Measurements from ENCODE around the gene TUBA8.
"Not testable (repeated sequence)": the region's sequence is repeated elsewhere in the genome, so short reads cannot be mapped to it uniquely, and the experiment has no call there.

Gene TUBA8

DNA sequence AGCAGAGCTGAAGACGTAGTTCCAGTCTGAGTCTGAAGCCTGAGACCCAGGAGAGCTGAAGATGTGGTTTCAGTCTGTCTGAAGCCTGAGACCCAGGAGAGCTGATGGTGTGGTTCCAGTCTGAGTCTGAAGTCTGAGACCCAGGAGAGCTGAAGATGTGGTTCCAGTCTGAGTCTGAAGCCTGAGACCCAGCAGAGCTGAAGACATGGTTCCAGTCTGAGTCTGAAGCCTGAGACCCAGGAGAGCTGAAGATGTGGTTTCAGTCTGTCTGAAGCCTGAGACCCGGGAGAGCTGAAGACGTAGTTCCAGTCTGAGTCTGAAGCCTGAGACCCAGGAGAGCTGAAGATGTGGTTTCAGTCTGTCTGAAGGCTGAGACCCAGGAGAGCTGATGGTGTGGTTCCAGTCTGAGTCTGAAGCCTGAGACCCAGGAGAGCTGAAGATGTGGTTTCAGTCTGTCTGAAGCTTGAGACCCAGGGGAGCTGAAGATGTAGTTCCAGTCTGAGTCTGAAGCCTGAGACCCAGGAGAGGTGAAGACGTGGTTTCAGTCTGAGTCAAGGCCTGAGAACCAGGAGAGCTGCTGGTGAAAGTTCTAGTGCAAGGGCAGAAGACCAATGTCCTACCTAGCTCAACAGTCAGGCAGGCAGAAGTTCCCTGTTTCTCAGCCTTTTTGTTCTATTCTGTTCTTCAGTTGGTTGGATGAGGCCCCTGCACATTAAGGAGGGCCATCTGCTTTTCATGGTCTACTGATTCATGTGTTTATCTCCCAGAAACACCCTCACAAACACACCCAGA lies 3.9 kb upstream of the TUBA8 start:
- DNase-seq (ENCODE audit: low read depth): peak; percentile 33

- no peak for DNase-seq (ENCODE audit: low read depth)
These were observed 2.4 kb upstream of the TUBA8 start for GRCh38 chr22:18108187-18108586.

- DNase-seq (ENCODE audit: low read depth): no peak
These were observed 1.0 kb upstream of the TUBA8 start for GRCh38 chr22:18109410-18110193.

DNA sequence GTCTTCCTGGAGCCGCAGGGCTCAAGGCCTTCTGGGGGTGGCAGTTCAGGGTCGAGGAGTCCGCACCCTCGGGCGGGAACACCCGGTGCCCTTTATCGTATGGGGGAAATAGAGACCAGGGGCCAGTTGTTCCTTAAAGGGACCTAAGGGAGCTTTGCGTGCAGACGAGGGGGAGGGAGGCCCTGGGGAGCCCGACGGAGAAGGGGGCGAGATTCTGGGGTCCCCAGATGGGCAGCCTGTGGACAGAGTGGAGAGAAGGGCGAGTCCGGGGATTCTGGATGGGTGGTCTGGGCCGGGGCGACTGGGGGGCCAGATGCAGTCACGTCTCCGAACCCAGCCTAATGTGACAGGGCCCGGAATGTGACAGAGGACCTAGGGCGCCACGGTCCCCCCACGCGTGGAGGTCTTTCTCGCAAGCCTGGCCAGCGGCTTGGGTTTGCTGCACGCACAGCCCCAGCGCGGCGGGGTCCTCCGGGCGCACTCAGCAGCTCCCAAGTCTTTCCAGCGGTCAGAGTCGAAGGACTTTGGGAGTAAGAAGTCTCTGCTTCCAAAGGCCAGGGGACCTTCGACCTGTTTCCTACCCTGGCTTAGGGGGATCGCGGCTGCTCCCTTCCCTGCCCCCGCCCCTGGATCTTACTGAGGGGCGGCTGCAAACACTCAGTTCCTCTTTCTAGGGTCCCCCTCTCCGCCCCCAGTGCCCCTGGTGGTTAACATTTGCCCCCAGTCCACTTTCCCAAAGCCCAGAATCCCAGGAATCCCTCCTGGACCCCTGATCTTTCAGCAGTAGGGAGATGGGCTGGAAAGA lies 547 bp downstream of the TUBA8 start:
- DNase-seq (ENCODE audit: low read depth): no peak

DNA sequence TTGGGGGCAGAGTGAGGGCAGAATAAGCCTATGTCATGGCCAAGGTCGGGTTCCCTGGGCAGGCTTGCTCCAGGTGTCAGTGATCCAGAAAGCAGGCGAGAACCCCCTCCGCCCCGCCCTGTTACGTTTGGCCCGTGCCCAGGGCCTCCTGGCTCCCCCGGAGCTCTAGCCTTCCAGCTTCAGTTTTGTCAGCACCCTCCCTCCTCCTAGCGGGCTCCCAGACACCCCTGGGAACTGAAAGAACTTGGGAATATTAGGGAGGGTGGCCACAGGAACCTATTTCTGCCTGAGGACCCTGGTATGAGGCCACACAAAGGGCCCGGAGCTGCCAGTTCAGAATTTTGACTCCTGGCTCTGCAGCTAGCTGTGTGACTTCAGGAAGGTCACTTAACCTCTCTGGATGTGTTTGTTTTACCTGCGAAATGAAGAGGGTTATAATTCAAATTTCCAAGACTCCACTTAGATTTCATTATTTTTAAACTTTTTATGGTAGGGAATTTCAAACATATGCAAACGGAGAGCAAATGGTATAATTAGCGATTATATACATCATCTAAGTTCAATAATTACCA lies 1.2 kb downstream of the TUBA8 start:
- no peak for DNase-seq (ENCODE audit: low read depth)

- DNase-seq (ENCODE audit: low read depth): no peak
These were observed 1.8 kb downstream of the TUBA8 start for GRCh38 chr22:18112440-18112839.

DNA sequence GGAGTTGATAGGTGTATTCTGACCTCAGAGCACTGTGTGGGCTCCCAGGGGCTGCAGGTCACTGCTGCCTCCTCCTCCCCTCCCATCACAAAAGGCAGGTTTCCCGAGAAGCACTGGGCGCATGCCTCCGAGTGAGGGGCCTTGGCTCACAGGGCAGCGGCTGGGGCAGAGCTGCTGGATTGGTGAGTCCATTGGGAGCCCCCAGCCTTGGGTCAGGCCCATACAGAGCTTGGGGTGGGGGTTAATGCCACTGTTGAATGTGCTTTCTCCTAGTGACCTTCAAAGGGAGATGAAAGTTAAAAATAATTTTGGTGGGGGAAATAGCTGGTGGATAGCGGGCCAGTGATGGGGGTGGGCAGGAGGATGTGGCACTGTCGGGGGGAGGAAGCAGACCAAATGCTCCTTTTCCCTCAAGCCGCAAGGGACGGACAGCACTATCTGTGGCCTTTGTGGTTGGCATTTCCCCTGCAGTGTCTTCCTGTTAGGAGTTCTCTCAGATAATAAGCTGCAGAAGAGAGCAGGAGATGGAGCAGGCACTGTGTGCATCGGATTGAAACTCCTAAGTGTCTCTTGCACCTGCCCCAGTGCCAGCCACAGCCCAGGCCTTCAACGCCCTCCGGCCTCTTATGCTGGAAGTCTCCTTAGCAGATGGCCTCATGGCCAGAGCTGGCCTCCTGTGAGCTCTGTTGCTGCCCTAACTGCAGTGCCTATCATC lies 3.2 kb downstream of the TUBA8 start:
- DNase-seq (ENCODE audit: low read depth): peak; percentile 86

GRCh38 chr22:18114495-18114894 lies 3.9 kb downstream of the TUBA8 start:
- no peak for DNase-seq (ENCODE audit: low read depth)

- DNase-seq (ENCODE audit: low read depth): no peak
These were observed 4.5 kb downstream of the TUBA8 start for GRCh38 chr22:18114976-18115652.

- DNase-seq (ENCODE audit: low read depth): no peak
These were observed 5.3 kb downstream of the TUBA8 start for GRCh38 chr22:18115906-18116371.

GRCh38 chr22:18116634-18117033 lies 6.0 kb downstream of the TUBA8 start:
- DNase-seq (ENCODE audit: low read depth): no peak

DNA sequence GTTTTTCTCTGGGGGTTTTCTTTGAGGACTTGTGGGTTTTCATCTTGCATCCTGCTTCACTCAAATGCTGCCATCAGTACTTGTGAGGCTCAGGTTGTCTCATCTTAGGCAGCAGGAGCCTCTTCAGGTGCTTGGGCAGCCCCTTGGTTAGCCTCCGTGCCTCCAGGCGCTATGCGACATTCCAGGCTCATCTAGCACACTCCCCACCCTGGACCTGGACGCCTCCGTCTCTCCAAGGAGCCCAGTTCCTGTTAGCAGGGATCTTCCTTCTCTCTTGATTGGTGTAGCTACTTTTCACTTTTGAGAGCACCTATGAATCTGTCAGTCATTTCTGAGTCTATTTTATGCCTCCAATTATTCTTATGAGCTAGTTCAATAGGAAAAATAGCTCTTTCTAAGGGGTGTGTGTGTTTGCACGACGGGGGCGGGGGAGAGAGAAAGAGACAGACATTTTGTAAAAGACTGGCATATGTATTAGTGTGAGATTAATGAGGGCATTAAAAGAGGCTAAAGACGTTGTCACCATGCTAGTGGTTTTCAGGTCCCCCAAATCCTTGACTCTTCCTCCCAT lies 7.8 kb downstream of the TUBA8 start:
- no peak for DNase-seq (ENCODE audit: low read depth)

- no peak for DNase-seq (ENCODE audit: low read depth)
These were observed 9.0 kb downstream of the TUBA8 start for GRCh38 chr22:18119409-18120110.

GRCh38 chr22:18120857-18121256 lies 10.2 kb downstream of the TUBA8 start:
- DNase-seq (ENCODE audit: low read depth): no peak

- DNase-seq (ENCODE audit: low read depth): no peak
These were observed 10.9 kb downstream of the TUBA8 start for GRCh38 chr22:18121506-18121905.

DNA sequence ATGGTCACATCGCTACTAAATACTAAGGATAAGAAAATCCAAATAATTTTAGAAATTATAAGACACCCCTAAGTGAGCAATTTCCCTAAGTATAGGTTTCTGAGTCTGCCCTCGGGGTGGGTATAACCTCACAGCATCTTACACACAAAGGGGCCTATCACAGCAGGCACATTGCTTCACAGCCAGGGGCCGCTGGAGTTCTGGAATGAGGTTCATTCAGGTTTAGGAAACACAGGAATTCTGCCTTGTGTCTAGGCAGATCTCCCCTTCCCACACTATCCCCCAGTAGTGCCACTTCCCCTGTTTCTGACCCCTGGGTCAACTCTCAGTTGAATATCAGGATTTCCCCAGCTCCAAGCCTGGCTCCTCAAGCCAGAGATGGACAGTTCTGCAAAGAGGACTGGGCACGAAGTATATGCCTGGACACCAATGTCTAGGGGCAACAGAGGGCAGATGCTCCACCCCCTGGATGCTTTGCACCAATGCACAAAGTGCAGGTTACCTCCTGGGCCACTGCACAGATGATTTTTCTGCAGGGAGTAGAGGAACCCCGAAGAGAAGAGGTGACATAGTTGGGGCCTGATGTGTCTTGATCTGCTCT lies 11.4 kb downstream of the TUBA8 start:
- DNase-seq (ENCODE audit: low read depth): no peak

- DNase-seq (ENCODE audit: low read depth): not testable (repeated sequence)
These were observed 12.9 kb downstream of the TUBA8 start for GRCh38 chr22:18123476-18124025.

- DNase-seq (ENCODE audit: low read depth): no peak
These were observed 16.0 kb downstream of the TUBA8 start for GRCh38 chr22:18126606-18127005.

DNA sequence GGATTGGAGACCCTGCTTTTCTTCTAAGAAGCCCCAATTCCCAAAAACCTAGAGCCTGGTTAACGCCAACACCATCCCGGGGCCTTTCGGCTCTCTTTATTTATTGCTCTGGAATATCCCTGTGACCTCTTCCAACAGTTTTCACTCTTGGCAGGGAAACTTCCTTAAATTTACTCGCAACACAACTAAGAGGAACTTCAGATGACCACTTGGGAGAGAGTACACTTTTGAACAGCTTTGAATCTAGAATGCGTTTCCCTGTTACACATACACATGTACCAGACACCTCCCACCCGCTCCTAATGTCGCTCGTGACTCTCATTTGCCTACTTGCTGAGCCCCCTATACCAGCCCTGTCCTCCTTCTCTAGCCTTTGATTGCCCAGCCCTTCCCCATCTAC lies 19.4 kb downstream of the TUBA8 start:
- no peak for DNase-seq (ENCODE audit: low read depth)

Measured in CMK (cell line).